IPS DF 4.7 (cell line): ENCODE measurements around the gene SAP30BP.

Experiments
- DNase-seq: peaks from one replicate; pipeline ENCODE4 v3.0.0-alpha.2; 2013; ENCODE audit warnings: low spot score; ENCODE audit errors: extremely low read depth

SAP30BP gene

GRCh38 chr17:75666959-75667790 lies at the start of gene SAP30BP, which contains the start of gene RECQL5:
Gene SAP30BP (plus strand): TSS chr17:75667338. CDS start chr17:75667373, 35 bp downstream.
Gene RECQL5 (minus strand): TSS chr17:75667154. CDS start chr17:75666557, 597 bp downstream.
- DNase-seq, result peak; percentile 78

DNA sequence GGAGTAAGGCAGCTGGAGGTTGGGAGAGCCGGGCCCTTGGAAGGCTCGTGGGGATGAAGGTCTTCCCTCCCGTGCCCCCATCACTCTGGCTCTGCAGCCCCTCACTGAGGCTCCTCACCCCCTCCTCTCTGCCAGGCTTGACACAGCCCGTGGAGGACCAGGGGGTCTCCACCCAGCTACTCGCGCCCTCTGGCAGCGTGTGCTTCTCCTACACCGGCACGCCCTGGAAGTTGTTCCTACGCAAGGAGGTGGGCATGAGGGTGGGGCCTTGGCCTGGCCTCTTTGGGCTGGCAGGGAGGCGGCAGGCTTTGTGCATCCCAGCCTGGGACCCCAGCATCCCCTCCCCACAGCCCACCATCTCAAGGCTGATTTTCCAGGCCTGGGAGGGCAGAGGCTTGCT lies 49.5 kb upstream of the SAP30BP start:
- no peak for DNase-seq

DNA sequence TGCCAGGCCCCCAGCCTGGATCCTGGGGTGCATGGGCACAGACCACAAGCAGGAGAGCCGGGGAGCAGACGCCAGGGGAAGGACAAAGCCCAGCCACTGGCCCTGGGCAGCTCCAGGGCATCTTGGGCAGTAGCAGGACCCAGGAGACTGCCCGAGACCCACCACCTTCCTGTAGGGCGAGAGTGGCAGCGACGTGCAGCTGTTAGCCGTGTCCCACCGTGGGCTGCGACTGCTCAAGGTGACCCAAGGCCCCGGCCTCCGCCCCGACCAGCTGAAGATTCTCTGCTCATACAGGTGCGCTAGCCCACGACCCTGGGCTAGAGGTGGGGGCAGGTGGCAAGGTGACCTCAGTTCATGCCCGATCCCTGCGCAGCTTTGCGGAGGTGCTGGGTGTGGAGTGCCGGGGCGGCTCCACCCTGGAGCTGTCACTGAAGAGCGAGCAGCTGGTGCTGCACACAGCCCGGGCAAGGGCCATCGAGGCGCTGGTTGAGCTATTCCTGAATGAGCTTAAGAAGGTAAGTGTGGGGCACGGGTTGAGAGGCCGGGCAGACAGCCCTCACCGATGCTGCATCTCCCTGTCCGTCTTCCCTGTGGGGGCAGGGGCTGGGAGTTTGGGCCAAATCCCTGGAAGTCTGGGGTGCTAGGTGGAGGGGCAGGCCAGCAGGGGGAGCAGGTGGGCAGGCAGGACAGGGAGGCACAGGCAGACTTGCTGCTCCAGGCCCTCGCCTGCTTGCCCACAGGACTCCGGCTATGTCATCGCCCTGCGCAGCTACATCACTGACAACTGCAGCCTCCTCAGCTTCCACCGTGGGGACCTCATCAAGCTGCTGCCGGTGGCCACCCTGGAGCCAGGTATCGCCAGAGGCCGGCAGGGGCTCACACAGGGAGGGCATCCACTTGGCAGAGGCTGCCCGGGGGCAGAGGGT lies 47.4 kb upstream of the SAP30BP start:
- no peak for DNase-seq

DNA sequence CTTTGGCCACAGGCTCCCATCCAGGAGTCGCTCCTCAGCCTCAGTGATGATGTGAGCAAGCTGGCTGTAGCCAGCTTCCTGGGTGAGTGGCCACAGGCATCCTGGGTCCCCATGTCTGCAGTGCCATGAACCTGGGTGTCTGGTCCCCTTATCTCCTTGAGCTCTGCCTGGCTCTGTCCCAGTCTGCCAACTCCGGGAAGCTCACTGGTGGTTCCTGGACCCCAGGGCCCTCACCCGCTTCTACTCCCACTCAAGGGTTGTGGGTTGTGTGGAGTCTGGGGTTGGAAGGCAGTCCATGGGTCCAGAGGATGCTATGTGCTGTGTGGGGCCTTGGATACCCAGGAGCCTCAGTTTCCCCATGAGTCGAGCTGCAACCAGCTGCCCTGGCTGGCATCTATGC lies 45.6 kb upstream of the SAP30BP start:
- DNase-seq, result no peak

DNA sequence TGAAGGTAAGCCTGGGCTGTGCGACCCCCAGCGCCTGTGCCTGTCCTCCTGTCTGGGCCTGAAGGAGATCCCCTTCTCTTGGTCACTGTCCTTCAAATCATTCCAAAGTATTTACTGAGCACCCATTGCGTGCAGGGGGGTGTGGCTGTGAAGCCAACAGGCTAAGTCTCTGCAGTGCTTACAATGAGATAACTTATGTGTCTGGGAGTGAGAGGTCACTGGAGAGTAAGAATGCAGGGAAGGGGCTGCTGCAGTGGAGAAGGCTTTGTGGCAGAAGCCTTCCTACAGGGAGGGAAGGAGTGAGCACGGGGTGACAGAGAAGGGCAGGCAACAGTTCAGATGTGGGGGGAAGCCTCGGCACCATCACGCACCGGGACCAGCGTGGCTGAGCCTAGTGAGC lies 45.1 kb upstream of the SAP30BP start:
- DNase-seq, result no peak

DNA sequence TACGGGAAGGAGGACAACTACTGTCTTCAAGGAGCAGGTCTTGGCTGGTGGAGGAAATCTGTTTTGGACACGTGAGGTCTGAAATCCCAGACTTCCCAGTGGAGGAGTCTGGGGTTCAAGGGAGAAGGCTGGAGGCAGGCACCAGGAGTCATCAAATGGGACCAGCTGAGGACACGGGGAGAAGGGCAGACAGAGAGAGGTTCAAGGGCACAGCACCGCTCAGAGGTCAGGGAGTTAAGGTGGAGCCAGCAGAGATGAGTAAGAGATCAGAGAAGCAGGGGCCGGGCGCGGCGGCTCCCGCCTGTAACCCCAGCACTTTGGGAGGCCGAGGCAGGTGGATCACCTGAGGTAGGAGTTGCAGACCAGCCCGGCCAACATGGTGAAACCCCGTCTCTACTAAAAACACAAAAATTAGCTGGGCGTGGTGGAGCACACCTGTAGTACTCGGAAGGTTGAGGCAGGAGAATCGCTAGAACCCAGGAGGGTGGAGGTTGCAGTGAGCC lies 44.3 kb upstream of the SAP30BP start:
- no peak for DNase-seq

GRCh38 chr17:75623386-75623785 lies 43.8 kb upstream of the SAP30BP start:
- DNase-seq, result no peak

DNA sequence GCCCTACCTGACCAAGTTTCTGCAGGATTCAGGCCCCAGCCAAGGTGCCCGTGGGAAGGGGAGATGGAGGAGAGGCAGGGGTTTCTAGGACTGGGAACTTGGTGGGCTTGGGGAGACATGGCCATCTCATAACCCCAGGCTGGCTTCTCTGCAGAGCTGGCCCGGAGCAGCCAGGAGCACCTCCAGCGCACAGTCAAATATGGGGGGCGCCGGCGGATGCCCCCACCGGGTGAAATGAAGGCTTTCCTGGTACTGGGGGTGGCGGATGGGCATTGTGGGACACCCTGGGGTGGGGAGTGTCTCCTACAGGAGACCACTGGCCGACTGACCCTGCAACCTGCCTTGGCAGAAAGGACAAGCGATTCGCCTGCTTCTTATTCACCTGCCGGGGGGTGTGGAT lies 43.1 kb upstream of the SAP30BP start:
- no peak for DNase-seq

- DNase-seq, result no peak
Measured at GRCh38 chr17:75624714-75625345, 42.3 kb upstream of the SAP30BP start.

DNA sequence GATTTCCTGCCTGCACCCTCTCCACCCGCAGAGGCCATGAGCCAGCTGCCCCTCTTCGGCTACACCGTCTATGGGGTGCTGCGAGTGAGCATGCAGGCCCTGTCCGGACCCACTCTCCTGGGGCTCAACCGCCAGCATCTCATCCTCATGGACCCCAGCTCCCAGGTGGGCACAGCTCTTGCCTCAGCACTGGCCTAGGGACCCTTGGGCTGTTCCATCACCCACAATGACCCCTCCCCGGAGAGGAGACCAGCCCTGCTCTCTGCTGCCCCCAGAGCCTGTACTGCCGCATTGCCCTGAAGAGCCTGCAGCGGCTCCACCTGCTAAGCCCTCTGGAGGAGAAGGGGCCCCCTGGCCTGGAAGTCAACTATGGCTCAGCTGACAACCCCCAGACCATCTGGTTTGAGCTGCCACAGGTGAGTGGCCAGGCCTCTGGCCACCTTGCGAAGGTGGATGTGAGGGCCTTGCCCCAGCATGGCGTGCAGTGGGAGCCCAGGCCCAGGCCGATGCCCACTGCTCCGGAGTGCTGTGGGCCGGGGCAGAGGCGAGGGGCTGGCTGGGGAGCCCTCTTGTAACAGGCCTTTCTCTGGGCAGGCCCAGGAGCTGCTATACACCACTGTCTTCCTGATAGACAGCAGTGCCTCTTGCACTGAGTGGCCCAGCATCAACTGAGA lies 41.2 kb upstream of the SAP30BP start:
- no peak for DNase-seq

DNA sequence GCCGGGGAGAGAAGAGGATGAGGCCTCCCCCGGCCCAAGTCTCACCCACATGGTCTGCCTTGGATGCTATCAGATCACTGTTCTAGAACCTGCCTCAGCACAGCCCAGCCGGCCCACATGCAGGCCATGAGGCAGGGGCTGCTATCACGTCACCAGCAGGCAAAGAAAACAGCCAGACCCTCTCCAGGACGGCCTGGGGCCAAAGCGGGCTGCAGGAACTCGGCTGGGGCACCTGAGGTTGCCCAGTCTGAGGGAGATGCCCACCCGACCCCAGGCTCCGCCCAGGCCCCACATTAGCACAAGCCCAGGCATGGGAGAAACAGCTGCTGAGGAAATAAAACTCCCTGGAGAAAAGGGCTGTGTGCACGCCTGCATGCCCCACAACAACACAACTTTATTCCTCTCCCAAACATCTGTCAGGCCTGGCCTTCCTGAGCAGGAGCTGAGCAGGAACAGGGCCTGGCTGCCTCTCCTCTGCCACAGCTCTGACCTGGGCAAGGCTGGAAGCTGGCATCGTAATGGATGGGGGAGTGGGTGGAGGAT lies 40.6 kb upstream of the SAP30BP start:
- no peak for DNase-seq

- no peak for DNase-seq
Measured at GRCh38 chr17:75627094-75627493, 40.0 kb upstream of the SAP30BP start.

DNA sequence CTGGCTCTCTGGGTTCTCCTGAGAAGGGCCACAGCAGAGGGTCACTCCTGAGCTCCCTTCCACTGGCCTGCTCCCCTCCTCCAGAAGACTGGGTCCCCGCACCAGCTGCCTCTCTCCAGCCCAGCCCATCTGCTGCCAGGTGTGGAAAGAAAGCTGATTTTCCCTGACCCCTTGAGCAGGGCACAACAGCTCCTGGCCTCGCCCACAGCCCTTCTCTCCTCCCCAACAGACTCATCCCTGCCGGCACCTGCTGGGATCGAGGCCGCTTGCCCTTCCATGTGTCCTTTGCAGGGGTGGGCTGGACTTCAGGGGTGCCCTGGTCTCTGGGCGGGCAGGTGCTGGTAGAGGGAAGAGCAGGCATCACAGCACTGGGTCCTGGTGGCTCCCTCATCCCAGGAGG lies 38.7 kb upstream of the SAP30BP start:
- DNase-seq, result no peak

DNA sequence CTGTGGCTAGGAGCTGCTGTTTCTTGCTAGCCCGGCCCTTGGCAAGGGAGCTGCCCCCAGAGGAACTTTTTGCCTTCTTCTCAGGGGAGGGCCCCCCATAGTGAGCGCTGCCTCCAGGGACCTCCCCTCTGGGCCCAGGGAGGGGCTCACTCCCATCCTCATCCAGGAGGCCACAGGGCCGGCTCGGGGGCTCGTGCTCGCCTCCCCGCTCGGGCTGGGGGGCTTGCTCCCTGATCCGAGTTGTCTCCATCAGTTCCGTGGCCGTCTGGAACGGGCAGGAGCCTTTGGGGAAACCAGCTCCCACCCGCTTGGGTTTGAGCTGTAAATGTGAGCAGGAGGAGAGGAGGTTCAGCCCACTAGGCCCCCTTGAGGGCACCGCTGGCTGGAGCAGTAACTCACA lies 38.0 kb upstream of the SAP30BP start:
- DNase-seq, result no peak

DNA sequence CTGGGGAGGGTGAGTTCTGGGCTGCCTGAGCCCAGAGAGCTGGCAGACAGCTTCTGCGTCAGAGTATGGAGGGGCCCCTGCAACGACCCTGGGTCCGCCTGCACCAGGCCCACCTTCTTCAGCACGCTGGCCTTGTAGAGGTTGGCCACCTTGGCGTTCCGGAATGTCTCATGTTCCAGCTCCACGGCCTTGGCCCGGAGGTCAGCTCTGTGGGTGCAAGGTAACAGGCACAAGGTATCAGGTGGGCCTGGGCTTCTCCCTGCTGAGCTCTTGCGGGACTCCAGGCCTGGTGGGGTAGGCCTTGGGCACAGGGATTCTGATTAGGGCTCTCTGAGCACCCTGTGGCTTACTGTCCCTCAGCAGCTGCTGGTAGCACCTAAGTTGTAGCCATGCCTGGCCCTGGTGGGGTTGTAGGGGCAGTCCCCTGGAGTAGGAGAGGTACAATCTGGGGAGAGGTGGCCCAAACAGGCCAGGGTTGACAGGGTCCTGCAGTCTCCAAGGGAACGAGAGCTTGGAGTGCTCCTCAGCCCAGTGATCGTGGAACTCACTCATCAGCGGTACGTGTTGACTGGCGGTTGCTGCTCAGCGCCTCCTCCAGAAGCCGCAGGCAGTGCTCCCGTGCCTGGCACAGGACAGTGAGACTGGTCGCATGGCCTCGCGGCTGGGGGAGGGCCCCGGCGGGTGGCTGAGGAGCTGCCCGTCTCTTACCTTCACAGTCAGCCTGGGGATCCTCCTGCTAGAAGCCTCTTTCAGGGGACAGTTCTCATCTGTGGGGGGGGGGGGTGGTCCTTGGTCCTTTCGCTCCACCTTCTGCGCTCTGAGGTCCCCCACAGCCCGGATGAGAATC lies 36.8 kb upstream of the SAP30BP start:
- DNase-seq, result no peak

- DNase-seq, result no peak
Measured at GRCh38 chr17:75631353-75631752, 35.8 kb upstream of the SAP30BP start.

GRCh38 chr17:75632428-75632827 lies 34.7 kb upstream of the SAP30BP start:
- DNase-seq, result no peak

DNA sequence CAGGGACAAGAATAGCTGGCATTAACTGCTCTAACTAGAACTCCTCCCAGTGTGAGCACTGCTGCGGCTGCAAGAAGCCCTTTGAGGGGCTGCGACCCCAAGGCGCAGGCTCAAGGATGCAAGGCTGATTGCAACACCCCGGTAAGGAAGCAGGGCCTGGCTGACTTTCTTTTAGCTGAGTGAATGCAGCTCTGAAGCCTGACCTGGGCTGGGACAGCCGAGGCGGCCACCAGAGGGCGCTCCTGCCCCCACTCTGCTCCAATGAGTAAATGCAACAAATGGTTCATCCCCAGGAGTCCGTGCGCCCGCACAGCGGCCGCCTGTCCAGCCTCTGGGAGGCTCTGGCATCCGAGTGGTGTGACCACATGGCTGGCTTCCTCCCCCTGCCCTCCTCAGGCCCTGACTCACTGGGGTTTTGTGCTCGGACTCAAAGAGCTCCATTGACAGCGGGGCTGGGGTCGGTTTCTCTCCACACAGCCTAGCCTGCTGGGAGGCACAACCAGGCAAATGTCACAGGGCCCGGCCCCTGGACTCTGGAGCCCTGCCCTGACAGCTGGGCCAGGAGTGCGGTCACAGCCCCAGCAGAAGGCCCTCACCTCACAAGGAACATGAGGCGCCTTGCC lies 34.2 kb upstream of the SAP30BP start, which contains the start of gene SMIM5:
SMIM5 (plus strand) TSS at position 572 of the 623 bp plus-strand sequence. CDS start 6,768 bp downstream, outside the sequence.
- no peak for DNase-seq
